MCF 10A (cell line): ENCODE results near the gene WASL. TPM values are rescaled to one million over a fixed set of nuclear protein-coding genes. Genes with fewer than 3 reads are reported as not detected.

Source experiments
- BruUV-seq: library from RNA; stranded (reverse); fragments of 400-500 nt; replicated peaks from 2 replicates; lab custom pipeline; 2021; lab: Mats Ljungman, UMichigan
- CTCF ChIA-PET: fragments of 300-600 bp; sonication (Branson Sonifier 250); formaldehyde crosslinking; extraction: SDS; loops from one replicate; lab custom pipeline; 2021; ENCODE audit warnings: antibody characterized with exemption, inconsistent platforms; lab: Yijun Ruan, JAX
- POLR2A ChIA-PET: fragments of 300-600, 350-650 bp; sonication (Branson Sonifier 250); formaldehyde crosslinking; extraction: SDS; loops from one replicate; lab custom pipeline; 2020; ENCODE audit warnings: antibody characterized with exemption, inconsistent platforms; lab: Yijun Ruan, JAX
- DNase-seq: peaks from one replicate; pipeline ENCODE4 v3.0.0-alpha.2; 2018; ENCODE audit not compliant: unreplicated experiment
- H3K27ac Mint-ChIP-seq: one replicate; pipeline ENCODE4 v1.8.0; 2022; ENCODE audit warnings: mild to moderate bottlenecking, low read depth, mixed read lengths; ENCODE audit not compliant: unreplicated experiment
- H3K27me3 Mint-ChIP-seq: one replicate; pipeline ENCODE4 v1.8.0; 2022; ENCODE audit warnings: mixed read lengths; ENCODE audit not compliant: insufficient read depth, unreplicated experiment
- H3K36me3 Mint-ChIP-seq: one replicate; pipeline ENCODE4 v1.8.0; 2022; ENCODE audit warnings: mild to moderate bottlenecking, moderate library complexity, mixed read lengths; ENCODE audit not compliant: insufficient read depth, unreplicated experiment
- H3K4me1 Mint-ChIP-seq: one replicate; pipeline ENCODE4 v1.8.0; 2022; ENCODE audit warnings: mixed read lengths; ENCODE audit not compliant: insufficient read depth, unreplicated experiment
- H3K4me3 Mint-ChIP-seq: one replicate; pipeline ENCODE4 v1.8.0; 2022; ENCODE audit warnings: mild to moderate bottlenecking, moderate library complexity, mixed read lengths; ENCODE audit not compliant: unreplicated experiment
- H3K9me3 Mint-ChIP-seq: one replicate; pipeline ENCODE4 v1.8.0; 2022; ENCODE audit warnings: mixed read lengths; ENCODE audit not compliant: unreplicated experiment
- intact Hi-C: fragments of 100-400 bp; cut with micrococcal nuclease; formaldehyde crosslinking; loops from 2 replicates; pipeline ENCODE4 v1.14.1; 2022
- total RNA-seq: library from RNA; stranded (reverse); gene quantifications from 2 replicates; pipeline ENCODE4 v1.2.3, GENCODE V29; 2022
- TF ChIP-seq, protein P1 (sequence below): fragments of 200-600 bp; IDR thresholded peaks from one replicate; pipeline ENCODE4 v1.8.0; 2022; ENCODE audit warnings: antibody characterized with exemption, mild to moderate bottlenecking; ENCODE audit not compliant: unreplicated experiment

Gene WASL
- total RNA-seq, 1 experiment from 2014 or later: 34.7 TPM

DNA sequence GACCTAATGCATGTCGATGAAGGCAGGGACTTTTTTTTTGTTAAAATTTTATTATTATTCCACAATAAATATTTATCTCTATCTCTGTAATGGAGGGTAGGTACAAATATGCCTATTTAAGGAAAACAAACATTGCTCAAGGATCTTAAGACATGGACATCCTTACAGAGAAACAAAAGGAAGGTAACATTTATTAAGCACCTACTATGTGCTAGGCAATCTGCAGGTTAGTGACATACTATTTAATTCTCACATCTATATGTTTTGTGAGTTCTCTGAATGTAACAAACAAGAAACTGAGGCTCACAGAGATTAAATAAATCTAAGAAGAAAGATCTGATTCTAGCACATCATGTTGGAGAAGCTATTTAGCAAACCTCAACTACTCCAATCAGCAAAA lies 61.1 kb downstream of the WASL start:
- no peak for DNase-seq
- intact Hi-C loops: loop anchor here (10.0 kb wide), 1 partner anchor 193 kb away; no protein-coding TSS in a partner anchor
- TF ChIP-seq, protein P1, sequence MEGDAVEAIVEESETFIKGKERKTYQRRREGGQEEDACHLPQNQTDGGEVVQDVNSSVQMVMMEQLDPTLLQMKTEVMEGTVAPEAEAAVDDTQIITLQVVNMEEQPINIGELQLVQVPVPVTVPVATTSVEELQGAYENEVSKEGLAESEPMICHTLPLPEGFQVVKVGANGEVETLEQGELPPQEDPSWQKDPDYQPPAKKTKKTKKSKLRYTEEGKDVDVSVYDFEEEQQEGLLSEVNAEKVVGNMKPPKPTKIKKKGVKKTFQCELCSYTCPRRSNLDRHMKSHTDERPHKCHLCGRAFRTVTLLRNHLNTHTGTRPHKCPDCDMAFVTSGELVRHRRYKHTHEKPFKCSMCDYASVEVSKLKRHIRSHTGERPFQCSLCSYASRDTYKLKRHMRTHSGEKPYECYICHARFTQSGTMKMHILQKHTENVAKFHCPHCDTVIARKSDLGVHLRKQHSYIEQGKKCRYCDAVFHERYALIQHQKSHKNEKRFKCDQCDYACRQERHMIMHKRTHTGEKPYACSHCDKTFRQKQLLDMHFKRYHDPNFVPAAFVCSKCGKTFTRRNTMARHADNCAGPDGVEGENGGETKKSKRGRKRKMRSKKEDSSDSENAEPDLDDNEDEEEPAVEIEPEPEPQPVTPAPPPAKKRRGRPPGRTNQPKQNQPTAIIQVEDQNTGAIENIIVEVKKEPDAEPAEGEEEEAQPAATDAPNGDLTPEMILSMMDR: no peak
- no peak overlapping the region for H3K27ac Mint-ChIP-seq
- POLR2A ChIA-PET: interaction anchor here (0.7 kb wide), 1 partner anchor 62 kb away, joined by 3 read pairs; the partner anchor contains the start of gene WASL
- no peaks in the 10 kb centered on the region for H3K27me3 Mint-ChIP-seq
- H3K4me3 Mint-ChIP-seq: no peak overlapping the region
- no peaks in the 10 kb centered on the region for H3K9me3 Mint-ChIP-seq
- H3K36me3 Mint-ChIP-seq: peaks cover 75% of the 10 kb centered on the region
- CTCF ChIA-PET: interaction anchor here (1.3 to 1.4 kb wide), 2 partner anchors 14 to 16 kb away, joined by 3 read pairs; no protein-coding TSS in a partner anchor
- H3K4me1 Mint-ChIP-seq: no peaks in the 10 kb centered on the region
- no TSS peak for BruUV-seq

DNA sequence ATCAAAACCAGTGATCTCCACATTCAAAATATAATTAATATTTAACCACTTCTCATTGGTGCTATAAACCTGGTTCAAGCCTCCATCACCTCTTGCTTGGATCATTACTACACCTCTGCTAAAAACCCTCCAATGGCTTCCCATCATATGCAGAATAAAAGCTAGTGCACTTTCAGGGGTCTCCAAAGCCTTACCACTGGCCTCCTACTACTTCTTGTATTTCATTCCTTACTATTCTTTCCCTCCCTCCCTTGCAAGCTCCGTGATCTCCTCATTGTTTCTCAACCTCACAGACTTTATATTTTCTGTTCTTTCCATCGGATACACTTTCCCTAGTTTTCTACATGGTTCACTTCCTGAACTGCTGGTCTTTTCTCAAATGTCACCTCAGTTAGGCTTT lies 61.6 kb downstream of the WASL start:
- H3K27ac Mint-ChIP-seq: no peak overlapping the region
- BruUV-seq: no TSS peak
- intact Hi-C loops: loop anchor here (10.0 kb wide), 1 partner anchor 192 kb away; no protein-coding TSS in a partner anchor
- ChIA-PET POLR2A (no interaction called here), CTCF (interaction anchor here (1.3 to 1.8 kb wide), 3 partner anchors 14 to 110 kb away, joined by 3 to 9 read pairs (median 3); no protein-coding TSS in a partner anchor)
- H3K4me1 Mint-ChIP-seq: no peaks in the 10 kb centered on the region
- H3K36me3 Mint-ChIP-seq: peaks cover 69% of the 10 kb centered on the region
- H3K4me3 Mint-ChIP-seq: no peak overlapping the region
- H3K27me3 Mint-ChIP-seq: no peaks in the 10 kb centered on the region
- TF ChIP-seq, protein P1: no peak
- no peaks in the 10 kb centered on the region for H3K9me3 Mint-ChIP-seq
- DNase-seq: no peak

DNA sequence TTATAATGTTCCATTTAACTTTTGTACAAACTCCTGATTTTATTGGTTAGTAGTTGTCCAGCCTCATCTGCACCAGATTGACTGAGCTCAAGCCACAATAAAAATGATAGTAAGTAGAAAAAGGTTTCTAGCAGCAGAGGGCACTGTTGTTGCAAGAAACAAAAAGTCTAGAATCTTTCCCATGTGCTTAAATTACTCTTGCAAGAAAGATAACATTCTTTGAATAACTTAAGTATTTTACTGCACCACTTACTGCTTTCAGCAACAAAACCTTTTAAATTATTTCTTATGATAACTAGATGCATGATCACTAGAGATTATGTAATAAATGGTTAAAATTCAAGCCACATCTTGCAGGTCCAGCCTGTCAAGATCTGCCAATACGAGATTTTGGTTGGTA lies 66.1 kb downstream of the WASL start:
- H3K27me3 Mint-ChIP-seq: no peaks in the 10 kb centered on the region
- no peak overlapping the region for H3K27ac Mint-ChIP-seq
- ChIA-PET POLR2A (interaction anchor here (0.6 to 1.8 kb wide), 5 partner anchors 32 to 125 kb away, joined by 4 to 5 read pairs (median 4); partner anchors contain the start of gene WASL), CTCF (interaction anchor here (0.6 to 3.0 kb wide), 11 partner anchors 9 to 206 kb away, joined by 3 to 16 read pairs (median 4); partner anchors contain the start of genes LMOD2 and WASL)
- H3K4me1 Mint-ChIP-seq: no peaks in the 10 kb centered on the region
- no peak overlapping the region for H3K4me3 Mint-ChIP-seq
- BruUV-seq: no TSS peak
- intact Hi-C loops: loop anchor here (1.0 to 10.0 kb wide), 4 partner anchors 48 to 188 kb away; no protein-coding TSS in a partner anchor
- TF ChIP-seq, protein P1: peak; percentile 46
- H3K9me3 Mint-ChIP-seq: no peaks in the 10 kb centered on the region
- peak; percentile 58 for DNase-seq
- peaks cover 49% of the 10 kb centered on the region for H3K36me3 Mint-ChIP-seq

DNA sequence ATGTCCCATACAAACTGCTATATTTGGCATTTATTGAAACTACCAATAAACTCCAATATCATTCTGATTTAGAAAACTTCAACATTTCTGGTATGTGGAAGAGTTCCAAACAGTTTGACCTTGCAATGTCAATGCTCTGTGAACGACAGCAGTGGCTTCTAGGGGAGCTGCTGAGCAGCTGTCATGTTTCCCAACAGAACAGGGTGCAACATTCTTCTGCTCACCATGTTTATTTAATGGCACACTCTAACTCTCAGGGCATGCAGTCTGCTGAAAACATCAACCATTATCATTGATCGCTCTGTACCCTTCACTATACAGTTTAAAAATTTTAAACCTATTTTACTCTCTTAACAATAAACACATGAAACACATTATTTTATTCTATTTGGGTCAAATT lies 67.2 kb downstream of the WASL start:
- H3K27ac Mint-ChIP-seq: no peak overlapping the region
- intact Hi-C loops: loop anchor here (5.0 to 10.0 kb wide), 2 partner anchors 116 to 187 kb away; no protein-coding TSS in a partner anchor
- no TSS peak for BruUV-seq
- no peaks in the 10 kb centered on the region for H3K9me3 Mint-ChIP-seq
- TF ChIP-seq, protein P1: no peak
- CTCF ChIA-PET: interaction anchor here (0.6 to 3.0 kb wide), 8 partner anchors 10 to 190 kb away, joined by 3 to 16 read pairs (median 8); no protein-coding TSS in a partner anchor
- H3K36me3 Mint-ChIP-seq: peaks cover 44% of the 10 kb centered on the region
- H3K27me3 Mint-ChIP-seq: no peaks in the 10 kb centered on the region
- no peak for DNase-seq
- H3K4me3 Mint-ChIP-seq: no peak overlapping the region
- POLR2A ChIA-PET: interaction anchor here (1.7 to 1.8 kb wide), 2 partner anchors 64 to 116 kb away, joined by 4 to 5 read pairs; no protein-coding TSS in a partner anchor
- H3K4me1 Mint-ChIP-seq: no peaks in the 10 kb centered on the region
